OCI-LY1 (cell line): Measurements from ENCODE around the gene ALLC.
A peak's percentile ranks its signal among the peaks of the same experiment; 100 is the strongest.

Experiments
- H2AFZ ChIP-seq: fragments of 200-600 bp; sonication (generic), shearing (Covaris generic); 2 replicates; pipeline ENCODE4 v1.6.0; 2014; ENCODE audit warnings: antibody characterized with exemption, mild to moderate bottlenecking, low read length
- H3F3A ChIP-seq: fragments of 200-600 bp; sonication (generic), shearing (Covaris generic); 2 replicates; pipeline ENCODE4 v1.6.0; 2014; ENCODE audit warnings: mild to moderate bottlenecking, antibody characterized with exemption, low read length, moderate library complexity; ENCODE audit not compliant: insufficient read depth
- H3K27ac ChIP-seq: fragments of 200-600 bp; sonication (generic); 2 replicates; pipeline ENCODE4 v1.5.1; 2014; ENCODE audit warnings: low read length, mixed run types, mild to moderate bottlenecking, low read depth; ENCODE audit not compliant: poor library complexity, severe bottlenecking
- H3K27me3 ChIP-seq: fragments of 200-600 bp; sonication (generic); 2 replicates; pipeline ENCODE4 v1.6.0; 2014; ENCODE audit warnings: antibody characterized with exemption, mild to moderate bottlenecking, low read length, moderate library complexity; ENCODE audit not compliant: insufficient read depth
- H3K36me3 ChIP-seq: fragments of 200-600 bp; sonication (generic); 2 replicates; pipeline ENCODE4 v1.6.1; 2014; ENCODE audit warnings: mild to moderate bottlenecking, antibody characterized with exemption, low read length, moderate library complexity, mixed read lengths; ENCODE audit not compliant: insufficient read depth
- H3K4me1 ChIP-seq: fragments of 200-600 bp; sonication (generic); 2 replicates; pipeline ENCODE4 v1.5.1; 2014; ENCODE audit warnings: mild to moderate bottlenecking, low read length, moderate library complexity; ENCODE audit not compliant: insufficient read depth, severe bottlenecking
- H3K4me2 ChIP-seq: fragments of 200-600 bp; sonication (generic), shearing (Covaris generic); 2 replicates; pipeline ENCODE4 v1.6.1; 2014; ENCODE audit warnings: low read length
- H3K4me3 ChIP-seq: fragments of 200-600 bp; sonication (generic); 2 replicates; pipeline ENCODE4 v1.5.1; 2014; ENCODE audit warnings: low read length, low read depth, mild to moderate bottlenecking, mixed read lengths; ENCODE audit not compliant: poor library complexity, severe bottlenecking
- H3K79me2 ChIP-seq: fragments of 200-600 bp; shearing (Covaris generic); 2 replicates; pipeline ENCODE4 v1.6.1; 2016; ENCODE audit warnings: mixed run types, low read length, mixed read lengths; ENCODE audit not compliant: insufficient read depth
- H3K9ac ChIP-seq: fragments of 200-600 bp; sonication (generic), shearing (Covaris generic); 2 replicates; pipeline ENCODE4 v1.6.1; 2014; ENCODE audit warnings: mild to moderate bottlenecking, low read length, mixed read lengths
- H3K9me2 ChIP-seq: fragments of 200-600 bp; sonication (generic), shearing (Covaris generic); 2 replicates; pipeline ENCODE4 v1.6.1; 2014; ENCODE audit warnings: low read depth, mild to moderate bottlenecking, low read length, mixed read lengths
- H3K9me3 ChIP-seq: fragments of 200-600 bp; shearing (Covaris generic); 2 replicates; pipeline ENCODE4 v1.6.1; 2014; ENCODE audit warnings: low read length, mixed read lengths
- H4K20me1 ChIP-seq: fragments of 200-600 bp; sonication (generic), shearing (Covaris generic); 2 replicates; pipeline ENCODE4 v1.6.0; 2016; ENCODE audit warnings: mild to moderate bottlenecking, low read length; ENCODE audit not compliant: insufficient read depth
- EZH2 ChIP-seq: fragments of 200-600 bp; sonication (generic), shearing (Covaris generic); IDR thresholded peaks from 2 replicates; pipeline ENCODE4 v1.8.0; 2017; ENCODE audit warnings: borderline replicate concordance, mixed run types, mild to moderate bottlenecking, antibody characterized with exemption, low read length, moderate library complexity, mixed read lengths
- TF ChIP-seq, protein P1 (sequence below): fragments of 200-600 bp; sonication (generic), shearing (Covaris generic); IDR thresholded peaks from 2 replicates; pipeline ENCODE4 v1.5.1; 2017; ENCODE audit warnings: mild to moderate bottlenecking, antibody characterized with exemption, low read length, moderate library complexity, mixed read lengths

The ALLC gene

DNA sequence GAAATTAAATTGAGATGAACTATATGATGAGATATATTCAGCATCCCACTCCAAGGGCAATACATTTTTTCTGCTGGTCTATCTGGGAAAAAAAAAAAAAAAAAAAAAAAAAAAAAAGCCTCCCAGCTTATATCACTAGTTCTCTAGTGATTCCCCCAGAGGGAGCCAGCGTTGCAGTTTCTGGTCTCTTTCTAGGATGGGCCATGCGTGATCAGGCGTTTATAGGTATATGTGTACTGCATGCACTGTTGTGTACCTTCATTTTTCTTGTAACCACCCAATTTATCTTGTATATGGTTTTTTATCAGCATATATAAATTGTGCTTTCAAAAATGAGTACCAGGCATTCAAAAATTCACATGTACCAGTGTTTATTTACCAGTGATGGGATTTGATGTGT is 80.5 kb downstream of the ALLC start:
- no peak overlapping the region for H3K27ac ChIP-seq
- TF ChIP-seq EZH2: no peak
- TF ChIP-seq, protein P1, sequence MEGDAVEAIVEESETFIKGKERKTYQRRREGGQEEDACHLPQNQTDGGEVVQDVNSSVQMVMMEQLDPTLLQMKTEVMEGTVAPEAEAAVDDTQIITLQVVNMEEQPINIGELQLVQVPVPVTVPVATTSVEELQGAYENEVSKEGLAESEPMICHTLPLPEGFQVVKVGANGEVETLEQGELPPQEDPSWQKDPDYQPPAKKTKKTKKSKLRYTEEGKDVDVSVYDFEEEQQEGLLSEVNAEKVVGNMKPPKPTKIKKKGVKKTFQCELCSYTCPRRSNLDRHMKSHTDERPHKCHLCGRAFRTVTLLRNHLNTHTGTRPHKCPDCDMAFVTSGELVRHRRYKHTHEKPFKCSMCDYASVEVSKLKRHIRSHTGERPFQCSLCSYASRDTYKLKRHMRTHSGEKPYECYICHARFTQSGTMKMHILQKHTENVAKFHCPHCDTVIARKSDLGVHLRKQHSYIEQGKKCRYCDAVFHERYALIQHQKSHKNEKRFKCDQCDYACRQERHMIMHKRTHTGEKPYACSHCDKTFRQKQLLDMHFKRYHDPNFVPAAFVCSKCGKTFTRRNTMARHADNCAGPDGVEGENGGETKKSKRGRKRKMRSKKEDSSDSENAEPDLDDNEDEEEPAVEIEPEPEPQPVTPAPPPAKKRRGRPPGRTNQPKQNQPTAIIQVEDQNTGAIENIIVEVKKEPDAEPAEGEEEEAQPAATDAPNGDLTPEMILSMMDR: peak; percentile 56

DNA sequence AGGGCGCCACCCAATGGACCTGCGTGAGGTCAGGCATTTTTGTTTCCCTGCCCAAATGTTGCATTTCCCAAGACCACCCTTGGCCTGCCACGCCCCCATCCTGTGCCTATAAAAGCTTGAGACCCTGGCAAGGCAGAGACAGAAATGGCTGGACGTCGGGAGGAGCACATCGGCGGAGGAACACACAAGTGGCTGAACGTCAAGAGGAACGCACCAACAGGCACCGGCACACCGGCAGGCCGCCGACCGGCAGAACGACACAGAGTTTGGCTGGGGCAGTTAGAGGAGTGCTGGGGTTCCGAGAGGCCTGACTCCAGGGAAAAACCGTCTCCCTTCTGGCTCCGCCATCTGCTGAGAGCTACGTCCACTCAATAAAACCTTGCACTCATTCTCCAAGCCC is 81.3 kb downstream of the ALLC start:
- Histone ChIP-seq H3K27ac (no peak overlapping the region), H2AFZ (no peak overlapping the region), H3K9me3 (0 out of 2 replicates have a peak, but pooled peaks cover 3% of the 10 kb centered on the region), H3K9ac (no peak overlapping the region), H3K4me3 (no peak overlapping the region), H3K27me3 (peaks cover 3% of the 10 kb centered on the region; the same call in 1 of the 2 replicates), H4K20me1 (no peaks in the 10 kb centered on the region), H3K79me2 (no peaks in the 10 kb centered on the region), H3K4me2 (no peak overlapping the region), H3F3A (no peaks in the 10 kb centered on the region), H3K36me3 (no peaks in the 10 kb centered on the region), H3K9me2 (no peaks in the 10 kb centered on the region), H3K4me1 (no peaks in the 10 kb centered on the region)
- TF ChIP-seq, protein P1: no peak
- TF ChIP-seq EZH2: no peak

More for the DNA sequence above, 80.5 kb downstream of the ALLC start:
- Histone ChIP-seq H3F3A (no peaks in the 10 kb centered on the region), H3K9me2 (no peaks in the 10 kb centered on the region), H2AFZ (no peak overlapping the region), H3K4me1 (no peaks in the 10 kb centered on the region), H3K9ac (no peak overlapping the region), H3K9me3 (0 out of 2 replicates have a peak, but pooled peaks cover 3% of the 10 kb centered on the region), H3K36me3 (no peaks in the 10 kb centered on the region), H3K4me2 (no peak overlapping the region), H3K27me3 (peaks cover 3% of the 10 kb centered on the region; the same call in 1 of the 2 replicates), H3K4me3 (no peak overlapping the region), H3K79me2 (no peaks in the 10 kb centered on the region), H4K20me1 (no peaks in the 10 kb centered on the region)

DNA sequence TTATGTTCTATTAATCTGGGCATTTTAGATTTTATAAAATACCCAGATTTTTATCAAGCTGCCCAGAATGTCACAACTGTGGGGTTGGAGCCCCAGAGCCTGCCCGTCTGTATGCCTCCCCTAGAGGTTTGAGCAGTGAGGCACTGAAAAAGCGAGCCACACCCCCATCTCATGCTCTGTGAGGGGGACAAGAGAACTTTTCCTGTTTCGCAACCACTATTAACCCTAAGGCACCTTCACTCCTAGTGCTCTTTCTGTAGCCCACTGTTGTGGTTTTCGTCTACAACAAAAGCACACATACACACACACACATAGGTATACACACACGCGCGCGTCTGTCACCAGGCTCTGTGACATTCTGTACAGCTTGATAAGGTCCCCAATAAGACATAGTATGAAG is 83.4 kb downstream of the ALLC start:
- no peak overlapping the region for H3K4me3 ChIP-seq
- no peaks in the 10 kb centered on the region for H3K79me2 ChIP-seq
- no peaks in the 10 kb centered on the region for H3F3A ChIP-seq
- no peaks in the 10 kb centered on the region for H3K36me3 ChIP-seq
- peaks cover 7% of the 10 kb centered on the region for H3K27me3 ChIP-seq
- TF ChIP-seq EZH2: no peak
- TF ChIP-seq, protein P1: no peak
- 0 out of 2 replicates have a peak, but pooled peaks cover 3% of the 10 kb centered on the region for H3K9me3 ChIP-seq
- H2AFZ ChIP-seq: no peak overlapping the region
- no peak overlapping the region for H3K9ac ChIP-seq
- no peak overlapping the region for H3K4me2 ChIP-seq
- no peaks in the 10 kb centered on the region for H4K20me1 ChIP-seq
- H3K27ac ChIP-seq: no peak overlapping the region
- H3K9me2 ChIP-seq: no peaks in the 10 kb centered on the region
- no peaks in the 10 kb centered on the region for H3K4me1 ChIP-seq
